CD4-positive, alpha-beta T cell treated with Interleukin-4 for 4 hours (primary cell): ENCODE results near the gene PDHA1.

Source experiments
- DNase-seq: peaks from one replicate; pipeline ENCODE4 v3.0.0-alpha.2; 2020

The PDHA1 gene

DNA sequence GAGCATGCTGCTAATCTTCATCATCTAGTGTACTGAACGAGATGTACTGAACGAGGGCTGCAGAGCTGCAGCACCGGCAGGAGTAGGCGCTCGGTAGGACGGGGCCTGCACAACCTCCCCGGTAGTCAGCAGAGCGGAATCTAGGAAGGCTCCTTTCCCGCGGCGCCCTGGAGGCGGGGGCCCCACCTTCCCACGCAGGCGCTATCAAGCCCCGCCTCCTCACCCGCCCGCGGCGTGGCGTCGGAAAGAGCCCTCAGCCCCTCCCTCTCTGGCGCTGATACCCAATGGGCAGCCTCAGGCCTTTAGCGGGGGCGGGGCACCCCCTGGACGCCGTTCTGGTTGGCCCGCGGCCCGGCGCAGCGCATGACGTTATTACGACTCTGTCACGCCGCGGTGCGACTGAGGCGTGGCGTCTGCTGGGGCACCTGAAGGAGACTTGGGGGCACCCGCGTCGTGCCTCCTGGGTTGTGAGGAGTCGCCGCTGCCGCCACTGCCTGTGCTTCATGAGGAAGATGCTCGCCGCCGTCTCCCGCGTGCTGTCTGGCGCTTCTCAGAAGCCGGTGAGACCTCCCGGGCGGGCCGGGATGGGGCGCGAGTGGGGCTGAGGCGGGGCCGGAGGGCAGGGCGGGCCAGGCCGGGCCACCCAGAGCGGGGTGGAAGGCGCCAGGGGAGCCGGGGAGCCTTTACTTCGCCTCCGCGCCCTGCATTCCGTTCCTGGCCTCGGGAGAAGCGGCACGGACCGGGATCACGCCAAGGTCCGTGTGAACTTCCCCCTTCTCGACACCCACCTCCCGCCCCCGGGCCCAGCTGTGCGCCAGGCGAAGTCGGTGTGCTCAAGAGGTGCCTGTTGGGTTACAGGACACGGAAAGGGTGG, at the start of gene PDHA1:
Gene PDHA1 (plus strand): TSS at position 393 of the 874 bp plus-strand sequence. CDS start 111 bp downstream, at position 504.
- peak; percentile 90 for DNase-seq

DNA sequence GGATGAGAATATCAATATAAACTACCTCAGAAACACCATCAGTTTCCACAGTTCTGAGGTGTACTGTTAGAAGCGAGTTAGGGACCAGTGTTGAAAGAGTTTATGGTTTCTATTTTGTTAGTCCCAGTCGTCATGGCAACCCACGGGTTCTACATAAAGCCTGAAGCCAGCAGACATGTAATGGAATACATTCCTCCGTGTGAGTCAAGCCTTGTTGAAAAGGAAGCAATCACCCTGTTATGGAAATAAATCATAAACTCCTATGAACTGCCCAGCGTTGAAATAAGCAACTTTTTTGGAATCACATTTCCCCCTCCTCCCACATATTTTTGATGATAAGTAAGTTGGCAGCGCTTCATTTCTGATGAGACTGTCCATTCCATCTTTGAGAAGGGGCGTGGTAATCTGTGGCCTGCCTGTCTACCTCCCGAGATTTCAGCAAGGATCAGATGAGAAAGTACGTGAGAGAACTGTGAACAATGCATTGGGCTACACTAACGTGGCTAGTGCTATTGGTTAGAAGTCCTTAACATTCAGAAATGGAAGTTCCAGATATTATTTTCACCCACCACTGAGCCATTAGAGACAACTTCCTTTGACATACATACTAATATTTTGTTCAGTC, 40.4 kb upstream of the PDHA1 start:
- no peak for DNase-seq

DNA sequence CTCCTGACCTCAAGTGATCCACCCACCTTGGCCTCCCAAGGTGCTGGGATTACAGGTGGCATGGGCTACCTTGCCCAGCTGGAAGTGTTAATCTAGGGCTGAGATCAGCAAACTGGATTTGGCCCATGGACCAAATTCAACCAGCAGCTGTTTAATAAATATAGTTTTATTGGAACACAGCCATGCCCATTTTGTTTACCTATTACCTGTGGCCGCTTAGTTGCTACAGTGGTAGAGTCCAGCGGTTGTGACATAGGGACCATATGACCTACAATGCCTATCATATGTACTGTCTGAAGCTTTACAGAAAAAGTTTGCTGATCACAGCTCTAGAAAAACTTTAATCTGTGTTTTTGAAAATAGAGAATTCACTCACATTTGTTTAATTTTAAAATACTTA, 17.2 kb upstream of the PDHA1 start:
- DNase-seq = no peak

DNA sequence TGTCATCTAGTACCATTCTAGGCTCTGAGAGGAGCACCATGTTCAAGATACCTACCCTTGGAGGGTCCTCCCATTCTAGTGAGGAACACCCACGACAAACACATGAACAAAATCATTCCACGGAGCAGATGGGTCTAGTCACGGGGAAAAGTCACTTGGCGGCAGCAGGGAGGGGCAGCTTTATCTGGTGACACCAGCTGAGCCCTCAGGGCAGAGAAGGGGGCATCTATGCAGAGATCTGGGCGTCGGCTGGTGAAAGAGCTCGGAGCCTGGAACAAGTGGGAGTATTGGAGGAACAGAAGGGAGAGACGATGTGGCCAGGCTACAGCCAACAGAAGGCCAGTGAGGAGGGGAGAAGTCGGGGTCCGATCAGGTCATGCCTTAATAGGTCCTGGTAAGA, 11.9 kb upstream of the PDHA1 start:
- DNase-seq = no peak

DNA sequence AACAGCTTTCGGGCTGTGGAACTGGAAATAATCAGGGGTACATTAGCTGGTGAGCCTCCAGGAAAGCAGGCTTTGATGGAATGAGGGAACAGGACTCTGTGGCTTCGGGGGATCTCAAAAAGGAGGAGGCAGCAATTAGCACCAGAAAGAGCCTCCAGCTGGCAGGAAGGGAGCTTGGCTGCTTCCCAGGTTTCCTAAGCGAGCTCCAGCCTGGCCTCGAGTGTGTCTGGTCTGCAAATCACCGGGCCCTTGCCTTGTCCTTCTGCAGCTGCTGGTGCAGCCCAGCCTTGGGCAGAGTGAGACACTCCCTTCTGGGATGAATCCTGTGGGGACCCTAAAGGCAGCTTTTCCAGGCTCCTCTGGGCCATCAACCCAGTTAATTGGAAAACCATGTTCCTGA, 10.7 kb upstream of the PDHA1 start:
- DNase-seq = no peak

DNA sequence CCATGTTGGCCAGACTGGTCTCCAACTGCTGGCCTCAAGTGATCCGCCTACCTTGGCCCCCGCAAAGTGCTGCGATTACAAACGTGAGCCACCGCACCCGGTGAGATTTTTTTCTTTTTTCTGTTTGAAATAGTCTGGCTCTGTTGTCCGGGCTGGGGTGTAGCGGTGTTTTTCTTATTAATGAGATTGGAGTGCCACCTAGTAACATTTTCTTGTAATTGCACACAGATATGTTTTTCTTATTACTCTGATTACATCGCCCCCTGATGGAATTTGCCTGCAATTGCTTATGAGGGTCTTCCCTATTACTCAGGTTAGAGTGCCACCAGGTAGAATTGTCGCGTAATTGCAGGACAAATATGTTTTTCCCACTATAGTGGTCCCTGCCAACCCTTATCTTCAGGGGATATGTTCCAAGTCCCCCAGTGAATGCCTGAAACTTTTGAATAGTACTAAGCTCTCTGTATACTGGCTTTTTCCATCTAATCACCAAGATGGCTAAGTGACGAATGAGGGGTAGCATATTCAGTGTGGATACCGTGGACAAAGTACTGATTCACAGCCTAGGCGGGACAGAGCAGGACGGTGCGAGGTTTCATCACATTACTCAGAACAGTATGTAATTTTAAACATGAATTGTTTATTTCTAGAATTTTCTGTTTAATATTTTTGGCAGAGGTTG, 8.6 kb upstream of the PDHA1 start:
- DNase-seq = no peak

DNA sequence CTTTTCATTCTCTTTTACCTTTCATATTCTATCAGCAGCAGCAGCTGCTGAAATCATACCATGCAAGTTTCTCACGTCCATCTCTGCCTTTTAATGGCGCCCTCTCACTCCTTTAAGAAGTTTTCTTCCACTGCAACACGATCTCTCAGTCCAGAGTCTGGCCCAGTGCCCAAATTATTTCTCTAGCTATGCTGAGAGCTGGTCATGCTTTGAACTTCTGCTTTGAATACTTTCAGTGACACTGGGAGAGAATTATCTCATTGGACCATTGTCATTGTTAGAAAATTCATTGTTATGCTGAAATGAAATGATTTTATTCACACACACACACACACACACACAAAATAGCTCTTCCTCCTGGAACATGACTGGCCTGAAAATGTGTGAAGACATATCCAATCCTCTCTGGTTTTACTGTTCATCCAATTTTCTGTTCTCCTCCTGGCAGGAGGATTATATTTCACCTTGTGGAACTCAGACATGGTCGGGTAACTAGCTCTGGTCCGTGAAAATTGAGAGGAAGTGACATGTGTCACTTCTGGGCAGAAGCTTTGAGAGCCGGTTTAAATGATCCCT, 1.3 kb upstream of the PDHA1 start:
- DNase-seq = no peak

DNA sequence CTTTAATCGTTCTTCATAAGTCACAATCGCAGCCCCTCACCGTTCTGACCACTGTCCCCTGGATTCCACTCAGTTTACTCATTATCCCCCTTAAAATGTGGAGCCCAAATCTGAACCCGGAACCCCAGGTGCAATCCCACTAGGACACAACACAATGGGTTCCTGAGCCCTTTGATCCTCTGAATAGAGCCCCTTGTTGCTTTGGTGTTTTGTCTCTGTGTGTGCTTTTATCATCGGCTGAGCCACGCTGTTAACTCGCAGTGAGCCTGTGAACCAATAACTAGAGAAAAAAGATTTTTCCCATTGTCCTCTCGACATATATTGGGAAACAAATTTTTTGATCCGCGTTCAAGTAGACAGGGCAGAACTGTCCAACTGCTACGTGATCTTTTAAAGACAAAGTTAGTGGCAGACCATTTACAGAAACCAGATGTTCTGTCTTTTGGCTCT, 617 bp upstream of the PDHA1 start:
- no peak for DNase-seq

DNA sequence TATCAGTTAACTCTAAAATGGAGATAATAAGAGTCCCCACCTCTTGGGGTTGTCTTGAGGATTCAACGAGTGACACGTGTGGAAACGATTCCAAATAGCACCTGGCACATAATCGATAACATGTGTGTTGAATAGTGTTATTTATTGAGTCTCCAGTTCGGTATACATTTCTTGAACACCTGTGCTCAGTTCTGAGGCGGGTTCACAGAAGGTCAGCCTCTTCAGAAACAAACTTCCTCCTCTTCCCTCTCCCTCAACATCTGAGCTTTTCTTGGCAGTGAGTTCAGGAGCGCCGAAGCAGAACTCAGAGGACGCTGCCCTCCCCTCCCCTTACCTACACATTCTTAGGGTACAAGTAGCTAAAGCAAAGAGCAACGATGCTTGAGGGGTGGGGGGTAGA, 934 bp downstream of the PDHA1 start:
- no peak for DNase-seq

DNA sequence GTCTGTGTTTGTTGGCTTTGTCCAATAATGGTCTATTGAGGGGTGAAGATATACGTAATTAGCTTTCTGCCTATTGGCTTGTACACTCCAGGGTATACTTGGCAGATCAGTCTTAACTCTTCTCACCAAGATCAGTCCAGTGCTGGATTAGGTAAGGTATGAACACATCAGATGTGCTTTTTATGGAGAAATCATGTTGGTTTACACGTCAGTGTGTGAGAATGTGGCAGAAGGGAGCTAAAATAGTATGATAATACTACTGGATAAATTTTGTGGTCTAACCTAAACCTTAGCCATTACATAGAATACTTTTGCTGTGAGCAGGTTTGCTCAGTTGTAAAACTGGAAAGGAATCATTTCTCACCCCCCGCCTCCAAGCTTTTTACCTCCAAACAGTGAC, 4.2 kb downstream of the PDHA1 start:
- DNase-seq = no peak

DNA sequence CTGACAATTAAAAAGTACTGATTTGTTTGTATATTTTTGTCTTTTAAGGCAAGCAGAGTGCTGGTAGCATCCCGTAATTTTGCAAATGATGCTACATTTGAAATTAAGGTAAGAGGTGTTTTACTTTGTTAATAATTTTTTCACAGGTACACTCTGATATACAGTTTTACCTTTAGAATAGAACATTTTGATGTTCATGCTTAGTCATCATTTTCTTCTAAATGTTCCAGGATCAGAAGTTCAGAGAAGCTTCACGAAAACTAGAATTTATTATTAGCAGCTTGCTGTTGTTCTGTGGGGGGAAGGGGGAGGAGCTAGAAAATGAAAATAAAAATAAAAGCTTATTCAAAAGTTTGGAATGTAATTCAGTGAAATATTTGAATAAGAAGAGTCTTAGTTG, 5.5 kb downstream of the PDHA1 start:
- DNase-seq = no peak

DNA sequence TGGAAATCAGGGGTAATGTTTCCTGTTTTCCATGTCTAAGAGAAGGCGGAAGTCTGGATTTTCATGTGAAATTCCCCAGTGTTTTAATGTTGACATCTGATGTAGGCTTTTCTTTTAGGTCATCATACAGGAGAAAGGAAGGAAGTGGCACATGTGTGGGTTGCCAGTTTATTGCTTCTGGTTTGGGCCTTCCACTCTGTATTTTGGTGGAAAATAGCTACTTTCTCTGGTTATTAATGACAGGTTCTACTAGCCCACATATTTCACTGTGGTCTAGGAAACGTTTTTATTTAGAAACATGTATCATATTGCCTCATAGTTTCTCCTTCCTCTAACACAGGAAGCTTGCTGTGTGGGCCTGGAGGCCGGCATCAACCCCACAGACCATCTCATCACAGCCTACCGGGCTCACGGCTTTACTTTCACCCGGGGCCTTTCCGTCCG, 7.2 kb downstream of the PDHA1 start:
- peak; percentile 2 for DNase-seq

DNA sequence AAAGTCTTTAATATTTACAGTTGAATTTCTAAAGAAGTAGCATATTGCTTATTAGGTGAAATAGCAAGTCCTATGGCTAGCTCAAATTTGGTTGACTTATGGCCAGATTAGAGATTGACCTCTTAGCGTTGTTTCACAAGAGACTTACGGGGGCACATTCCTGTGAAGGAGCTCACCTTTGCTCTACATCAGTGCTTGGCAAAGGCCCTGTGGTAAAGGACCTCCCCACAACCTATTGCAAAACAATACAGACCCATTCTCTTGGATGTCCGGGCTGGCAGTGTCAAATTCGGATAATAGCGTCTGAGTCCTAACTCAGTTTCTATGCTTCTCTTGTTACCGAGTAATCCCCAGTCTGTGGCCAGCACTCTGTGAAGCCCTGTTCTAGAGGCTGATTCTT, 10.9 kb downstream of the PDHA1 start:
- DNase-seq = no peak

DNA sequence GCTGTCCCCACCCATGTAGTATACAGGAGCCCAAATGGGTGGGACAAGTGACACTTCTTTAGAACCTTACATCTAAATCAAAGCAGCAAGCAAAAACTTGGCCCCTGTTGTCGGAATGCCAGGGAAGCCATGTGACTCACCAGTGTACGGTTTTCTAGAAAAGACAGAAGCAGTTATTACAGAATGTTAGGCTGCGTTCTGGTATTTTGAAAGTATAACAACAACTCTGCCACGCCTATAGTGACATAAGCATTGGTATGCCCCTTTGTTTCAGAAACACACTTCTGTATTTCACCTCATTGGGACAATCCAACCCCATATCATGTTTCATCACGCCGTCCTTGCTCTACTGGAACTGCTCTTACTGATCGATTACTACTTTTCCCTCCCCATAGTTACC, 14.8 kb downstream of the PDHA1 start:
- DNase-seq = no peak

DNA sequence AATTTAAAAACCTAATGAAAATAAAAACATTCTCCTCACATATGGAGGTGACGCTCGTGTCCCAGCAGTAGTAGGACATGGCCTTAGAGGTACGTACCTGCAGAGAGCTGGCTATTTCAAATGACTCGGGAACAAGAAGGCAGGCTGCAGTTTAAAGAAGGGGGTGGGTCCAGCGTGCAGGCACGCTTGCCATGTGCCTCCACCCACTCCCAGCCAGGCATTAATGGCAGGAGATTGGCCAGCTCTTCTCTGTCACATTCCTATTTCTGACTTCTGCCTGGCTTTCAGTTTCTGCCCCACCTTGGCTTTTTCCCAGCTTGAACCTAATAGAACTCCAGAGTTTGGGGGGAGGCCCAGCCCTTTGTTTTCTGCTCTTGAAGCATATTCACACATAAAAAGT, 17.2 kb downstream of the PDHA1 start:
- DNase-seq = no peak

DNA sequence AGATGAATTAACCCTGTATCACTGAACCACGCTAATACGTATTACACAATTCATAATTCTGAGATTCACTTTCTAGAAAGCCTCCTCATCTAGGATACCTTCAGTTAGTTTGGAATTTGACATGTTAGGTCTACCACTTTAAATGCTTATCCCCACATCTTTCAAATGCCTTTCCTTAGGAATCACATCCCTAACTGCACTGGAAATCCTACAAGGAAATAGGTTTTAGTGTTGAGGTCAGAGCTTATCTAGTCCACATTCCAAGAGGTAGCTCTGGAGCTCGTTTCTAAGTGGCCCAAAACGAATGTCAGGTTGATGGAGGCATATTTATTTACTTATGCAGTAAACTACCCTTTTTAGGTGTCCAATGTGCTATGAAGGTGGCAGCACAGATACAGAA, 18.0 kb downstream of the PDHA1 start:
- no peak for DNase-seq

DNA sequence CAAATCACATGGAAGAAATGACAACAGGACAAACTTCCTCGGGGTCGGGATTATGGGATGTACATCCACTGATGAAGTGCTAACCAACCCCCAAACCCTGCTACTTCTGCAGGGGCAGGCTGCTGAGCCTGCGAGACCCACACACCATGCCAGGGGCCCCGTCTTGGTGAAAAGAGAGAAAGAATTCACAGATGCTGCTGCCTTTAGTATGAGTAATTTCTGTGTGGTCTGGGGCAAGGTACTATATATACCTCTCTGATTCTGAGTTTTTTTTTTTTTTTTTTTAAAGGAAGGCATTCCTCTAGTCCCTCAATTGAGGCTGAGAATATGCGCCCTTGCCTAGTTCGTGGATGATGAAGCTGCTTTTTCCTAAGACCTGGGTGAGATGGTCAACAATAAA, 24.8 kb downstream of the PDHA1 start:
- no peak for DNase-seq

DNA sequence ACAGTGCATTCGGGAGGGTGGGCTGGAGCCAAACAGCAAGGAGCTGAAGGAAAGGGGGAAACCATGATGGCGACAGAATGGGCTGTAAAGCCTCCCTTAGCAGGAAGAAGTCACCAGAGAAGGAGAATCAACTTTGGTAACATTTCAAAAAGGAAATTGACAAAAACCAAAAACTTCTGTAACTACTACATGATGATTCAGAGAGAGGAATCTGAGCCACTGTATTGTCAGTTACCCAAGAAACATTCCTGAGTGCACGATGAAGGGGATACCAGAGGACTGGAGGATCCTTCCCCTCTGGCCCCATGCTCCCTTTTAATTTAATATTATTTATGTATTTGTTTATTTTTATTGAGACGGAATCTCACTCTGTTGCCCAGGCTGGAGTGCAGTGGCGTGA, 26.3 kb downstream of the PDHA1 start:
- DNase-seq = no peak

DNA sequence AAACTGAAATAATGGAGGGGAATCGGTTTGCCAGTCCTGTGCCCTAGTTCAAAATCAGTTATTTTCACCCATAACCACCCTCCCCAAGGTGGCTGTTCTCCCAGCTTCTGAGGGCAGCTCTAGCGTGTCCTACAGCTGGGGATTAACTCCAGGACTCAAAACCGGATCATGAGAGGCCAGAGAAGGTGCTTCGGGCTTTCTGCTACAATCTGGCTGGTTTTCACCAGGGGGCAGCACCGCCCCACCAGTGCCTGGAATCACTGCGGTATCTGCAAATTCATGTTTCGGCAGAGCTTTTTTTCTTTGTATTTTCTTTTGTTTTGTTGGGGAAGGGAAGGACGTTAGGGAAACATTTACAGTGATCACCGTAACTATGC, 28.4 kb downstream of the PDHA1 start:
- DNase-seq = peak; percentile 56

DNA sequence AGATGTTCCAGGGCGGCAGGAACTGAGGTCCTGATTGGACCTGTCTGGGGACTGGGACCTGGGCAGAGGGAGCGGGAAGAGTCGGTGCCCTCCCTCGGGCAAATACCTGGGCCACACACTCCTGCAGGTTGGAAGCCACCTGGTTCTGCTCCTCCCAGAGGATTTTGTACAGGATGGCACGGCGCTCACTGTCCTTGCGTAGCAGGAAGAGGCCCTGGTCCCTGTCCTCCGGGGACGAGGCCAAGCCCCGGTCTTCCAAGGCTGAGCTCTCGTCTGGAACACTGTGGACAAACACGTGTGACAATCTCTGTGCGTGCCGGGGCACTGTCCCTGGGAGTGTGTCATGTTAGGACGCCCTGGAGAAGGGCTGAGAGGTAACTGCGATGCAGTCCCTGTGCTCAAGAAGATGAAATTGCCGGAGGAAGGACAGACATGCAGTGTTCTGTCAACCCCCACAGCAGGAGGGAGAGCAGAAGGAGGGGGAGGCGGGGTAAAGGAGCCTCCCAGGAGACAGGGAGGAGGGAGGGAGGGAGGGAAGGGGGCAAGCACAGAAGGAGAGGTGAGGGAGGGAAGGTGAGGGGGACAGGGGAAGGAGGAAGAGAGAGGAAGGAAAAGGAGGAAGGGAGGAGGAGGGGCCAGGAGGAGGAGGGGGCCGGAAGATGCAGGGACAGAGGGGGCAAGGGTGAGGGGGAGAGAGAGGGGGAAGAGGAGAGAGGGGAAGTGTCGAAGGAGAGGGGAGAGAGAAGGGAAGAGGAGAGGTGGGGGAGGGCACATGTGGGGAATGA, 29.0 kb downstream of the PDHA1 start:
- no peak for DNase-seq

DNA sequence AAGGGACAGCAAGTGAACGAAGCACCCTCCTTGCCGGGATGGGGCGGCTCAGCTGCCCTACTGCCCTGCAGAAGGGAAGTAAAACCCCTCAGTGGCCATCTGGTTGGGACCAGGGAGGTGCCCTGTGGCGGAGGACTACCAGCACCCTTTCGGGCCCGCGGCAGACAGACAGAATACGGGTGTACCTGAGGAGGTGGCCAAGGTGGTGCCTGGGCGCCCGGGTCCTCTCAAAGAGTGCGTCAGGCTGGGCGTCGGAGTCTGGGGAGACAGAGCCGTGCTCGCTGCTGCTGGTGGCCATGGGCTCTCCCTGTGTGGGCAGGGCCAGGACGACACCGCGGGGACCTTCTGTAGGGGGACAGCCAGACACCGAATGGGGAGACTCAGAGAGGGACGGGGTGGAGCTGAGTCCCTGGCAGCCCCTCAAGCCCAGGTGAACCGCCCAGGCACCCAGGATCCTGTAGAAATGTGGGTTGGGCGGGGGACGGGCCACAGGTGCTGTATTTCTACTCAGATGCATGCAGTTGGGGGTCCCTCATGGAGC, 29.7 kb downstream of the PDHA1 start:
- no peak for DNase-seq

DNA sequence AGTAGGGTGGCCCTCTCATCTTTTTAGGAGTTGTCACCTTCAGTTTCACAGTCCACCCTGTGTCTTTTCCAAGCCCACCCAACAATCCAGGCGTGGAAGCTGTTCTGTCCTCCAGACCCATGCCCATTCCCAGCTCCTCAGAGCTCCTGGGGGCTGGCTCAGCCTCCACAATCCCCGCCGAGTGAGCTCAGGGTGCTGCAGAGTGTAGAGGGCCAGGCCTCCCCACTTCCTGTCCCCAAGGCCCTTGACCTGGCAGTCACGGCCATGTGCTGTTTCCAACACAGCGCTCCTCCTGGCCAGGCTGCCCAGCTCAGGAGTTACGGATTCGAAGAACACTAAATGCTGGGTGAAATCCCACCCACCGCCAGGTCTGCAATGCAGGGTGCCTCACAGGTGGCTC, 31.8 kb downstream of the PDHA1 start:
- no peak for DNase-seq
